Panc1 (cell line): Measurements from ENCODE around the gene CROCC2.

Source experiments
- CTCF ChIP-seq: fragments of 450-650 bp; IDR thresholded peaks from 2 replicates; pipeline ENCODE4 v1.5.1; 2017; ENCODE audit warnings: mild to moderate bottlenecking
- POLR2AphosphoS5 ChIP-seq: IDR thresholded peaks from 2 replicates; pipeline ENCODE4 v1.6.1; 2012; ENCODE audit warnings: mild to moderate bottlenecking, low read depth, low read length, moderate library complexity
- REST ChIP-seq, 2 experiments: IDR thresholded peaks; 2 replicates each; pipeline ENCODE4 v1.6.1; 2011 to 2012; ENCODE audit warnings: low read depth in 2 of 2, control low read depth in 1 of 2, low read length in 1 of 2, mild to moderate bottlenecking in 1 of 2, moderate library complexity in 1 of 2; ENCODE audit not compliant: insufficient read depth in 1 of 2
- SIN3A ChIP-seq: IDR thresholded peaks from 2 replicates; pipeline ENCODE4 v1.6.1; 2012; ENCODE audit warnings: low read depth, mild to moderate bottlenecking, low read length, moderate library complexity, borderline replicate concordance; ENCODE audit not compliant: insufficient read depth

GRCh38 chr2:240889601-240890560, 16.3 kb upstream of the CROCC2 start:
- no peak for TF ChIP-seq CTCF
- no peak for TF ChIP-seq POLR2AphosphoS5
- no peak for TF ChIP-seq SIN3A
- no peak for TF ChIP-seq REST (IDR thresholded peaks at IDR 0.05; ENCODE audit: insufficient read depth in 1 of 2, low read depth in 2 of 2, low read length in 1 of 2)
